HCT116 (cell line): ENCODE data around the gene SMIM3. TPM values are rescaled to one million over a fixed set of nuclear protein-coding genes. Genes with fewer than 3 reads are reported as not detected.

Experiments used
- ATAC-seq: fragments of 200-7000 bp; cut with Tn5 transposase; 2 replicates; pipeline ENCODE4 v1.9.1; 2020; ENCODE audit warnings: mild to moderate bottlenecking, moderate library complexity
- BruUV-seq: library from RNA; stranded (reverse); fragments of 400-500 nt; replicated peaks from 2 replicates; lab custom pipeline; 2021; lab: Mats Ljungman, UMichigan
- CTCF ChIA-PET: fragments of 300-600 bp; sonication (Branson Sonifier 250); formaldehyde crosslinking; loops from one replicate; lab custom pipeline; 2021; ENCODE audit warnings: antibody characterized with exemption; lab: Charles Lee
- POLR2A ChIA-PET: fragments of 300-600, 350-600 bp; sonication (Branson Sonifier 250); formaldehyde crosslinking; loops from one replicate; lab custom pipeline; 2021; ENCODE audit warnings: antibody characterized with exemption; lab: Charles Lee
- RAD21 ChIA-PET, 2 experiments: fragments of 300-600 bp; sonication (Branson Sonifier 250); formaldehyde crosslinking; loops; one replicate each; lab custom pipeline; 2023; ENCODE audit warnings: low total read pairs in 2 of 2; ENCODE audit not compliant: uncharacterized antibody in 2 of 2, unreplicated experiment in 2 of 2, low non-redundant PET in 1 of 2; lab: Charles Lee
- DNase-seq: peaks from one replicate; pipeline ENCODE4 v3.0.0-alpha.2; 2010; ENCODE audit warnings: low read depth, low spot score
- H2AFZ ChIP-seq: fragments of 200-600 bp; shearing (Covaris generic), sonication (generic); 2 replicates; pipeline ENCODE4 v1.6.1; 2017; ENCODE audit warnings: low read depth, mixed run types, mixed read lengths, antibody characterized with exemption, low read length; ENCODE audit not compliant: poor library complexity, severe bottlenecking
- H3K27ac ChIP-seq: 2 replicates; pipeline ENCODE4 v1.5.1; 2012; ENCODE audit warnings: low read depth, low read length
- H3K27me3 ChIP-seq: fragments of 200-600 bp; sonication (generic); 2 replicates; pipeline ENCODE4 v1.6.1; 2016; ENCODE audit warnings: mixed run types, low read length, mixed read lengths; ENCODE audit not compliant: insufficient read depth
- H3K36me3 ChIP-seq, 2 experiments: fragments of 200-500 bp in 1 of 2; fragments of 200-600 bp in 1 of 2; sonication (Bioruptor generic) in 1 of 2; sonication (generic) in 1 of 2; 2 replicates each; pipeline versions ENCODE4 v1.5.1 to v1.6.1; 2014 to 2016; ENCODE audit warnings: low read length in 2 of 2, inconsistent platforms in 1 of 2, mixed read lengths in 1 of 2, mixed run types in 1 of 2; ENCODE audit not compliant: insufficient read depth in 2 of 2, control insufficient read depth in 1 of 2
- H3K4me1 ChIP-seq, 2 experiments: fragments of 200-600 bp in 1 of 2; sonication (generic) in 1 of 2; 2 replicates each; pipeline versions ENCODE4 v1.5.1 to v1.6.1; 2012 to 2017; ENCODE audit warnings: low read length in 2 of 2, inconsistent platforms in 1 of 2, mild to moderate bottlenecking in 1 of 2, mixed read lengths in 1 of 2, mixed run types in 1 of 2, moderate library complexity in 1 of 2; ENCODE audit not compliant: insufficient read depth in 2 of 2, control insufficient read depth in 1 of 2
- H3K4me2 ChIP-seq: fragments of 200-600 bp; sonication (generic); 2 replicates; pipeline ENCODE4 v1.6.1; 2017; ENCODE audit warnings: mixed run types, low read length, mixed read lengths
- H3K4me3 ChIP-seq, 2 experiments: fragments of 200-600 bp in 1 of 2; sonication (generic) in 1 of 2; replicated peaks in 1 of 2; 2 replicates each; pipeline ENCODE4 v1.5.1; 2011 to 2016; ENCODE audit warnings: low read length in 2 of 2, control low read depth in 1 of 2, low read depth in 1 of 2, mild to moderate bottlenecking in 1 of 2, mixed read lengths in 1 of 2, mixed run types in 1 of 2
- H3K79me2 ChIP-seq: fragments of 200-600 bp; sonication (generic); 2 replicates; pipeline ENCODE4 v1.6.1; 2017; ENCODE audit warnings: mild to moderate bottlenecking, mixed run types, low read length, moderate library complexity, mixed read lengths; ENCODE audit not compliant: insufficient read depth
- H3K9ac ChIP-seq: fragments of 200-600 bp; sonication (generic); 2 replicates; pipeline ENCODE4 v1.6.1; 2016; ENCODE audit warnings: low read length, mixed read lengths
- H3K9me2 ChIP-seq: fragments of 200-600 bp; sonication (generic), shearing (Covaris generic); 2 replicates; pipeline ENCODE4 v1.6.1; 2017; ENCODE audit warnings: mixed run types, mild to moderate bottlenecking, moderate library complexity; ENCODE audit not compliant: insufficient read depth
- H3K9me3 ChIP-seq, 2 experiments: fragments of 200-500 bp in 1 of 2; fragments of 200-600 bp in 1 of 2; sonication (Bioruptor generic) in 1 of 2; sonication (generic) in 1 of 2; 2 replicates each; pipeline ENCODE4 v1.6.1; 2014 to 2017; ENCODE audit warnings: low read length in 2 of 2, mixed read lengths in 2 of 2, inconsistent platforms in 1 of 2, low read depth in 1 of 2, mild to moderate bottlenecking in 1 of 2, mixed run types in 1 of 2, moderate library complexity in 1 of 2; ENCODE audit not compliant: control insufficient read depth in 1 of 2, insufficient read depth in 1 of 2
- H4K20me1 ChIP-seq: fragments of 200-600 bp; sonication (generic), shearing (Covaris generic); 2 replicates; pipeline ENCODE4 v1.6.1; 2017; ENCODE audit warnings: mixed run types, mild to moderate bottlenecking, moderate library complexity; ENCODE audit not compliant: insufficient read depth
- CEBPB ChIP-seq: IDR thresholded peaks from 2 replicates; pipeline ENCODE4 v1.6.1; 2012; ENCODE audit warnings: low read depth
- EZH2phosphoT487 ChIP-seq: fragments of 200-600 bp; IDR thresholded peaks from 2 replicates; pipeline ENCODE4 v1.6.1; 2018; ENCODE audit warnings: antibody characterized with exemption, borderline replicate concordance
- FOSL1 ChIP-seq: IDR thresholded peaks from 2 replicates; pipeline ENCODE4 v1.6.1; 2012; ENCODE audit warnings: low read depth
- MAX ChIP-seq: IDR thresholded peaks from 2 replicates; pipeline ENCODE4 v1.6.1; 2012
- POLR2AphosphoS5 ChIP-seq: IDR thresholded peaks from 2 replicates; pipeline ENCODE4 v1.6.1; 2011; ENCODE audit warnings: mild to moderate bottlenecking, low read depth, low read length, moderate library complexity
- RAD21 ChIP-seq: IDR thresholded peaks from 2 replicates; pipeline ENCODE4 v1.6.1; 2012; ENCODE audit warnings: low read depth, mild to moderate bottlenecking
- ZBTB33 ChIP-seq: IDR thresholded peaks from 2 replicates; pipeline ENCODE4 v1.6.1; 2011; ENCODE audit warnings: mild to moderate bottlenecking, low read length, moderate library complexity; ENCODE audit not compliant: insufficient replicate concordance; ENCODE audit errors: extremely low read depth
- ZFX ChIP-seq: fragments of 450-650 bp; IDR thresholded peaks from 2 replicates; pipeline ENCODE4 v1.6.1; 2017
- intact Hi-C: fragments of 100-400 bp; cut with micrococcal nuclease; formaldehyde crosslinking; loops from 2 replicates; pipeline ENCODE4 v1.10.0; 2022
- total RNA-seq: library from RNA; stranded (reverse); gene quantifications from one replicate; pipeline ENCODE4 v1.2.1, GENCODE V29; 2021; ENCODE audit not compliant: unreplicated experiment

SMIM3 gene
- total RNA-seq, 1 experiment from 2014 or later: 35.4 TPM

- H3K9ac ChIP-seq: no peak overlapping the region
- BruUV-seq: no TSS peak
- intact Hi-C loops: no loop called here
- CTCF ChIA-PET: interaction anchor here (0.6 kb wide), 1 partner anchor 21 kb away, joined by 3 read pairs; no protein-coding TSS in a partner anchor
- H2AFZ ChIP-seq: no peak overlapping the region
- DNase-seq (no peak), ATAC-seq (no peak)
- H3K27me3 ChIP-seq: no peaks in the 10 kb centered on the region
- POLR2A ChIA-PET: interaction anchor here (1.1 to 2.0 kb wide), 3 partner anchors 15 to 20 kb away, joined by 6 to 9 read pairs (median 7); partner anchors contain the start of gene SMIM3
- H3K9me3 ChIP-seq: no peaks in the 10 kb centered on the region
- H3K27ac ChIP-seq: no peak overlapping the region
- H3K4me1 ChIP-seq: peaks cover 0 to 13% of the 10 kb centered on the region in 2 experiments; a peak in 2 of 4 replicates
- RAD21 ChIA-PET: no interaction called here
- H3K79me2 ChIP-seq: peaks cover 2% of the 10 kb centered on the region
- TF ChIP-seq ZFX (no peak), FOSL1 (no peak), CEBPB (no peak), POLR2AphosphoS5 (no peak), MAX (no peak), ZBTB33 (no peak), EZH2phosphoT487 (no peak), RAD21 (peak; percentile 34; the same call in 1 of the 2 replicates)
- H3K9me2 ChIP-seq: no peaks in the 10 kb centered on the region
- no peaks in the 10 kb centered on the region for H3K36me3 ChIP-seq
- H3K4me3 ChIP-seq: no peak overlapping the region
- no peaks in the 10 kb centered on the region for H4K20me1 ChIP-seq
- no peak overlapping the region for H3K4me2 ChIP-seq
These were observed 15.4 kb upstream of the SMIM3 start for GRCh38 chr5:150763023-150763769.
